ENCODE data around the gene CTNNA1.

DNA sequence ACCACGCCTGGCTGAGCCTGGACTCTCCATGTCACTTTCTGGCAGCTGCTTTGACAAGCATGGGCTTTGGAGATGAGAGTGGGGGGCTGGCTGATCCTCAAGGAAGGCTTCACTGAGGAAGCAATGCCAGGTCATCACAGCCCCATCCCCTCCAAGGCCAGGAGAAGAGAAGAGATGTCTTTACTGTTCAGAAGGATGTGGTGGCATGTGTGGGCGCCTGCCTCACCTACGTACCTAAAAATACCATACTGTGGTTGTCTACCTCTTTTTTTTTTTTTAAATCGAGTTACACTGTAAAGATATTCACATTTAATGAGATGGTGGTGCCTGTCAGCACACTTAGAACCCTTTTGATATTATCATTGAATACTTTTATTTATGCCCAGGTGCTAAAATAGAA, 26.4 kb upstream of the CTNNA1 start:
- TF ChIP-seq, protein P1, sequence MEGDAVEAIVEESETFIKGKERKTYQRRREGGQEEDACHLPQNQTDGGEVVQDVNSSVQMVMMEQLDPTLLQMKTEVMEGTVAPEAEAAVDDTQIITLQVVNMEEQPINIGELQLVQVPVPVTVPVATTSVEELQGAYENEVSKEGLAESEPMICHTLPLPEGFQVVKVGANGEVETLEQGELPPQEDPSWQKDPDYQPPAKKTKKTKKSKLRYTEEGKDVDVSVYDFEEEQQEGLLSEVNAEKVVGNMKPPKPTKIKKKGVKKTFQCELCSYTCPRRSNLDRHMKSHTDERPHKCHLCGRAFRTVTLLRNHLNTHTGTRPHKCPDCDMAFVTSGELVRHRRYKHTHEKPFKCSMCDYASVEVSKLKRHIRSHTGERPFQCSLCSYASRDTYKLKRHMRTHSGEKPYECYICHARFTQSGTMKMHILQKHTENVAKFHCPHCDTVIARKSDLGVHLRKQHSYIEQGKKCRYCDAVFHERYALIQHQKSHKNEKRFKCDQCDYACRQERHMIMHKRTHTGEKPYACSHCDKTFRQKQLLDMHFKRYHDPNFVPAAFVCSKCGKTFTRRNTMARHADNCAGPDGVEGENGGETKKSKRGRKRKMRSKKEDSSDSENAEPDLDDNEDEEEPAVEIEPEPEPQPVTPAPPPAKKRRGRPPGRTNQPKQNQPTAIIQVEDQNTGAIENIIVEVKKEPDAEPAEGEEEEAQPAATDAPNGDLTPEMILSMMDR (IDR thresholded peaks at IDR 0.05; ENCODE audit: insufficient read depth, low read length, poor library complexity, severe bottlenecking) = no peak
- no peak for TF ChIP-seq EZH2phosphoT487 (conservative IDR thresholded peaks at IDR 0.05; ENCODE audit: low read length)

All from SU-DHL-6 (cell line).